HEK293 (cell line): ENCODE measurements around the gene AGBL3.

ENCODE experiments used
- GLI2 ChIP-seq: fragments of 450-650 bp; formaldehyde crosslinking; IDR thresholded peaks from 2 replicates; pipeline ENCODE4; 2017; ENCODE audit warnings: missing biosample characterization, missing genetic modification characterization, low read depth, borderline replicate concordance
- GLI4 ChIP-seq: fragments of 450-650 bp; formaldehyde crosslinking; IDR thresholded peaks from 2 replicates; pipeline ENCODE4 v1.5.1; 2016; ENCODE audit warnings: missing biosample characterization, missing genetic modification characterization
- GLIS2 ChIP-seq: fragments of 450-650 bp; formaldehyde crosslinking; IDR thresholded peaks from 2 replicates; pipeline ENCODE4 v1.5.1; 2016; ENCODE audit warnings: missing biosample characterization, missing genetic modification characterization
- MEIS1 ChIP-seq: sonication (generic); formaldehyde crosslinking; IDR thresholded peaks from 2 replicates; pipeline ENCODE4 v1.8.1; 2022; ENCODE audit warnings: missing genetic modification reagents, mild to moderate bottlenecking, borderline replicate concordance
- OVOL3 ChIP-seq: fragments of 450-650 bp; formaldehyde crosslinking; IDR thresholded peaks from 2 replicates; pipeline ENCODE4 v1.5.1; 2016; ENCODE audit warnings: missing biosample characterization, missing genetic modification characterization
- PRDM4 ChIP-seq: fragments of 450-650 bp; formaldehyde crosslinking; IDR thresholded peaks from 2 replicates; pipeline ENCODE4 v1.5.1; 2017; ENCODE audit warnings: missing biosample characterization, missing genetic modification characterization
- RBAK ChIP-seq: fragments of 450-650 bp; formaldehyde crosslinking; IDR thresholded peaks from 2 replicates; pipeline ENCODE4 v1.5.1; 2016; ENCODE audit warnings: missing biosample characterization, missing genetic modification characterization
- REPIN1 ChIP-seq: fragments of 450-650 bp; formaldehyde crosslinking; IDR thresholded peaks from 2 replicates; pipeline ENCODE4 v1.5.1; 2017; ENCODE audit warnings: missing biosample characterization, missing genetic modification characterization, low read depth
- ZBTB17 ChIP-seq: fragments of 450-650 bp; formaldehyde crosslinking; IDR thresholded peaks from 2 replicates; pipeline ENCODE4 v1.5.1; 2016; ENCODE audit warnings: missing biosample characterization, missing genetic modification characterization
- ZBTB6 ChIP-seq: fragments of 450-650 bp; formaldehyde crosslinking; IDR thresholded peaks from 2 replicates; pipeline ENCODE4 v1.5.1; 2017; ENCODE audit warnings: missing biosample characterization, missing genetic modification characterization
- ZNF146 ChIP-seq: fragments of 450-650 bp; formaldehyde crosslinking; IDR thresholded peaks from 2 replicates; pipeline ENCODE4 v1.5.1; 2016; ENCODE audit warnings: missing biosample characterization, missing genetic modification characterization
- ZNF175 ChIP-seq: fragments of 450-650 bp; formaldehyde crosslinking; IDR thresholded peaks from 2 replicates; pipeline ENCODE4 v1.5.1; 2016; ENCODE audit warnings: missing biosample characterization, missing genetic modification characterization
- ZNF2 ChIP-seq: fragments of 450-650 bp; formaldehyde crosslinking; IDR thresholded peaks from 2 replicates; pipeline ENCODE4 v1.5.1; 2016; ENCODE audit warnings: missing biosample characterization, missing genetic modification characterization
- ZNF214 ChIP-seq: fragments of 450-650 bp; formaldehyde crosslinking; IDR thresholded peaks from 2 replicates; pipeline ENCODE4 v1.5.1; 2017; ENCODE audit warnings: missing biosample characterization, mild to moderate bottlenecking, missing genetic modification characterization, borderline replicate concordance
- ZNF239 ChIP-seq: fragments of 450-650 bp; formaldehyde crosslinking; IDR thresholded peaks from 2 replicates; pipeline ENCODE4 v1.5.1; 2016; ENCODE audit warnings: missing biosample characterization, missing genetic modification characterization
- ZNF416 ChIP-seq: fragments of 450-650 bp; formaldehyde crosslinking; IDR thresholded peaks from 2 replicates; pipeline ENCODE4 v1.5.1; 2016; ENCODE audit warnings: missing biosample characterization, missing genetic modification characterization
- ZNF433 ChIP-seq: fragments of 450-650 bp; formaldehyde crosslinking; IDR thresholded peaks from 2 replicates; pipeline ENCODE4 v1.5.1; 2016; ENCODE audit warnings: missing biosample characterization, missing genetic modification characterization, low read depth
- ZNF621 ChIP-seq: fragments of 450-650 bp; formaldehyde crosslinking; IDR thresholded peaks from 2 replicates; pipeline ENCODE4 v1.5.1; 2017; ENCODE audit warnings: missing biosample characterization, missing genetic modification characterization
- ZNF658 ChIP-seq: fragments of 450-650 bp; formaldehyde crosslinking; IDR thresholded peaks from 2 replicates; pipeline ENCODE4; 2016; ENCODE audit warnings: missing biosample characterization, missing genetic modification characterization
- ZNF664 ChIP-seq: fragments of 450-650 bp; formaldehyde crosslinking; IDR thresholded peaks from 2 replicates; pipeline ENCODE4 v1.5.1; 2016; ENCODE audit warnings: missing biosample characterization, missing genetic modification characterization
- ZSCAN30 ChIP-seq: fragments of 450-650 bp; IDR thresholded peaks from 2 replicates; pipeline ENCODE4 v1.5.1; 2018; ENCODE audit warnings: missing biosample characterization, mild to moderate bottlenecking, missing genetic modification characterization, moderate library complexity
- TF ChIP-seq, protein P1 (sequence below): fragments of 450-650 bp; formaldehyde crosslinking; conservative IDR thresholded peaks from 2 replicates; pipeline ENCODE4 v1.5.1; 2016; ENCODE audit warnings: low read depth, missing biosample characterization, missing genetic modification characterization
- TF ChIP-seq, protein P2 (sequence below): IDR thresholded peaks from 2 replicates; pipeline ENCODE4 v1.6.1; 2011; ENCODE audit warnings: mild to moderate bottlenecking, low read depth, low read length, borderline replicate concordance
- TF ChIP-seq, protein P3 (sequence below): fragments of 450-650 bp; formaldehyde crosslinking; IDR thresholded peaks from 2 replicates; pipeline ENCODE4 v1.5.1; 2016; ENCODE audit warnings: missing biosample characterization, missing genetic modification characterization
- TF ChIP-seq, protein P4 (sequence below): fragments of 450-650 bp; formaldehyde crosslinking; IDR thresholded peaks from 2 replicates; pipeline ENCODE4 v1.5.1; 2016; ENCODE audit warnings: missing biosample characterization, missing genetic modification characterization

AGBL3 gene

GRCh38 chr7:135170274-135170997, 184.1 kb downstream of the AGBL3 start, which contains the start of gene CYREN (continued):
- TF ChIP-seq, protein P1, sequence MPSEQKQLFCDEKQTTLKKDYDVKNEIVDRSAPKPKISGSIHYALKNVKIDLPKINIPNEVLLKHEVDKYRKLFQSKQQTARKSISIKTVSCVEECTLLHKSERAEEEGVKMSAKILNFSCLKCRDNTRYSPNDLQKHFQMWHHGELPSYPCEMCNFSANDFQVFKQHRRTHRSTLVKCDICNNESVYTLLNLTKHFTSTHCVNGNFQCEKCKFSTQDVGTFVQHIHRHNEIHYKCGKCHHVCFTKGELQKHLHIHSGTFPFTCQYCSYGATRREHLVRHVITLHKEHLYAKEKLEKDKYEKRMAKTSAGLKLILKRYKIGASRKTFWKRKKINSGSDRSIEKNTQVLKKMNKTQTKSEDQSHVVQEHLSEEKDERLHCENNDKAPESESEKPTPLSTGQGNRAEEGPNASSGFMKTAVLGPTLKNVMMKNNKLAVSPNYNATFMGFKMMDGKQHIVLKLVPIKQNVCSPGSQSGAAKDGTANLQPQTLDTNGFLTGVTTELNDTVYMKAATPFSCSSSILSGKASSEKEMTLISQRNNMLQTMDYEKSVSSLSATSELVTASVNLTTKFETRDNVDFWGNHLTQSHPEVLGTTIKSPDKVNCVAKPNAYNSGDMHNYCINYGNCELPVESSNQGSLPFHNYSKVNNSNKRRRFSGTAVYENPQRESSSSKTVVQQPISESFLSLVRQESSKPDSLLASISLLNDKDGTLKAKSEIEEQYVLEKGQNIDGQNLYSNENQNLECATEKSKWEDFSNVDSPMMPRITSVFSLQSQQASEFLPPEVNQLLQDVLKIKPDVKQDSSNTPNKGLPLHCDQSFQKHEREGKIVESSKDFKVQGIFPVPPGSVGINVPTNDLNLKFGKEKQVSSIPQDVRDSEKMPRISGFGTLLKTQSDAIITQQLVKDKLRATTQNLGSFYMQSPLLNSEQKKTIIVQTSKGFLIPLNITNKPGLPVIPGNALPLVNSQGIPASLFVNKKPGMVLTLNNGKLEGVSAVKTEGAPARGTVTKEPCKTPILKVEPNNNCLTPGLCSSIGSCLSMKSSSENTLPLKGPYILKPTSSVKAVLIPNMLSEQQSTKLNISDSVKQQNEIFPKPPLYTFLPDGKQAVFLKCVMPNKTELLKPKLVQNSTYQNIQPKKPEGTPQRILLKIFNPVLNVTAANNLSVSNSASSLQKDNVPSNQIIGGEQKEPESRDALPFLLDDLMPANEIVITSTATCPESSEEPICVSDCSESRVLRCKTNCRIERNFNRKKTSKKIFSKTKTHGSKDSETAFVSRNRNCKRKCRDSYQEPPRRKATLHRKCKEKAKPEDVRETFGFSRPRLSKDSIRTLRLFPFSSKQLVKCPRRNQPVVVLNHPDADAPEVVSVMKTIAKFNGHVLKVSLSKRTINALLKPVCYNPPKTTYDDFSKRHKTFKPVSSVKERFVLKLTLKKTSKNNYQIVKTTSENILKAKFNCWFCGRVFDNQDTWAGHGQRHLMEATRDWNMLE, result peak; percentile 90
- TF ChIP-seq ZNF214 (no peak), PRDM4 (tag by site-specific recombination) (no peak), ZNF239 (tag by site-specific recombination) (no peak), ZNF175 (no peak), GLIS2 (tag by site-specific recombination) (peak; percentile 87), ZNF2 (tag by site-specific recombination) (0 out of 2 replicates have a peak, but pooled peaks have one; percentile 74), RBAK (tag by site-specific recombination) (no peak), ZSCAN30 (peak; percentile 90), ZNF621 (no peak), GLI2 (tag by site-specific recombination) (no peak), REPIN1 (tag by site-specific recombination) (peak; percentile 7; the same call in 1 of the 2 replicates), ZBTB17 (tag by site-specific recombination) (peak; percentile 37; the same call in 1 of the 2 replicates), ZBTB6 (0 out of 2 replicates have a peak, but pooled peaks have one; percentile 59), ZNF146 (tag by site-specific recombination) (no peak; the same call in 1 of the 2 replicates), ZNF664 (tag by site-specific recombination) (no peak), ZNF658 (tag by site-specific recombination) (no peak), ZNF433 (tag by site-specific recombination) (no peak), GLI4 (tag by site-specific recombination) (0 out of 2 replicates have a peak, but pooled peaks have one; percentile 12), ZNF416 (no peak), OVOL3 (tag by site-specific recombination) (0 out of 2 replicates have a peak, but pooled peaks have one; percentile 60), MEIS1 (CRISPR knock-in tag) (no peak; the same call in 1 of the 2 replicates)
- TF ChIP-seq, protein P2, sequence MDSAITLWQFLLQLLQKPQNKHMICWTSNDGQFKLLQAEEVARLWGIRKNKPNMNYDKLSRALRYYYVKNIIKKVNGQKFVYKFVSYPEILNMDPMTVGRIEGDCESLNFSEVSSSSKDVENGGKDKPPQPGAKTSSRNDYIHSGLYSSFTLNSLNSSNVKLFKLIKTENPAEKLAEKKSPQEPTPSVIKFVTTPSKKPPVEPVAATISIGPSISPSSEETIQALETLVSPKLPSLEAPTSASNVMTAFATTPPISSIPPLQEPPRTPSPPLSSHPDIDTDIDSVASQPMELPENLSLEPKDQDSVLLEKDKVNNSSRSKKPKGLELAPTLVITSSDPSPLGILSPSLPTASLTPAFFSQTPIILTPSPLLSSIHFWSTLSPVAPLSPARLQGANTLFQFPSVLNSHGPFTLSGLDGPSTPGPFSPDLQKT, result no peak; the same call in 1 of the 2 replicates
- TF ChIP-seq, protein P3, sequence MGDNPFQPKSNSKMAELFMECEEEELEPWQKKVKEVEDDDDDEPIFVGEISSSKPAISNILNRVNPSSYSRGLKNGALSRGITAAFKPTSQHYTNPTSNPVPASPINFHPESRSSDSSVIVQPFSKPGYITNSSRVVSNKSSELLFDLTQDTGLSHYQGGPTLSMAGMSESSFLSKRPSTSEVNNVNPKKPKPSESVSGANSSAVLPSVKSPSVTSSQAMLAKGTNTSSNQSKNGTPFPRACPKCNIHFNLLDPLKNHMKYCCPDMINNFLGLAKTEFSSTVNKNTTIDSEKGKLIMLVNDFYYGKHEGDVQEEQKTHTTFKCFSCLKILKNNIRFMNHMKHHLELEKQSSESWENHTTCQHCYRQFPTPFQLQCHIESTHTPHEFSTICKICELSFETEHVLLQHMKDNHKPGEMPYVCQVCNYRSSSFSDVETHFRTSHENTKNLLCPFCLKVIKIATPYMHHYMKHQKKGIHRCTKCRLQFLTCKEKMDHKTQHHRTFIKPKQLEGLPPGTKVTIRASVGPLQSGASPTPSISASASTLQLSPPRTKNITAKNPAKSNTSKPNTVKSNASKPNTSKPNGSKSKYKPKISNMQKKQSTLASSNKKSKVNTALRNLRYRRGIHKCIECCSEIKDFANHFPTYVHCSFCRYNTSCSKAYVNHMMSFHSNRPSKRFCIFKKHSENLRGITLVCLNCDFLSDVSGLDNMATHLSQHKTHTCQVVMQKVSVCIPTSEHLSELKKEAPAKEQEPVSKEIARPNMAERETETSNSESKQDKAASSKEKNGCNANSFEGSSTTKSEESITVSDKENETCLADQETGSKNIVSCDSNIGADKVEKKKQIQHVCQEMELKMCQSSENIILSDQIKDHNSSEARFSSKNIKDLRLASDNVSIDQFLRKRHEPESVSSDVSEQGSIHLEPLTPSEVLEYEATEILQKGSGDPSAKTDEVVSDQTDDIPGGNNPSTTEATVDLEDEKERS (tag by site-specific recombination), result no peak
- TF ChIP-seq, protein P4, sequence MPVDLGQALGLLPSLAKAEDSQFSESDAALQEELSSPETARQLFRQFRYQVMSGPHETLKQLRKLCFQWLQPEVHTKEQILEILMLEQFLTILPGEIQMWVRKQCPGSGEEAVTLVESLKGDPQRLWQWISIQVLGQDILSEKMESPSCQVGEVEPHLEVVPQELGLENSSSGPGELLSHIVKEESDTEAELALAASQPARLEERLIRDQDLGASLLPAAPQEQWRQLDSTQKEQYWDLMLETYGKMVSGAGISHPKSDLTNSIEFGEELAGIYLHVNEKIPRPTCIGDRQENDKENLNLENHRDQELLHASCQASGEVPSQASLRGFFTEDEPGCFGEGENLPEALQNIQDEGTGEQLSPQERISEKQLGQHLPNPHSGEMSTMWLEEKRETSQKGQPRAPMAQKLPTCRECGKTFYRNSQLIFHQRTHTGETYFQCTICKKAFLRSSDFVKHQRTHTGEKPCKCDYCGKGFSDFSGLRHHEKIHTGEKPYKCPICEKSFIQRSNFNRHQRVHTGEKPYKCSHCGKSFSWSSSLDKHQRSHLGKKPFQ (tag by site-specific recombination), result no peak
